BE2C (cell line): Measurements from ENCODE around the gene GOLGA6L10. TPM values are rescaled to one million over a fixed set of nuclear protein-coding genes. Genes with fewer than 3 reads are reported as not detected.
"Not testable (repeated sequence)": the region's sequence is repeated elsewhere in the genome, so short reads cannot be mapped to it uniquely, and the experiment has no call there.

ENCODE experiments used
- DNase-seq: peaks from one replicate; pipeline ENCODE4 v3.0.0-alpha.2; 2020
- H3K27me3 ChIP-seq: fragments of 250-450 bp; sonication (Bioruptor Pico); 2 replicates; pipeline ENCODE4 v1.5.1; 2020; ENCODE audit warnings: mild to moderate bottlenecking
- H3K36me3 ChIP-seq: fragments of 250-450 bp; sonication (Bioruptor Pico); 2 replicates; pipeline ENCODE4 v1.5.1; 2020; ENCODE audit warnings: mild to moderate bottlenecking
- H3K4me1 ChIP-seq: fragments of 250-450 bp; sonication (Bioruptor Pico); 2 replicates; pipeline ENCODE4 v1.5.1; 2020
- H3K4me3 ChIP-seq: 2 replicates; pipeline ENCODE4 v1.5.1; 2011; ENCODE audit warnings: low read depth, low read length
- H3K9me3 ChIP-seq: fragments of 250-450 bp; sonication (Bioruptor Pico); 2 replicates; pipeline ENCODE4 v1.5.1; 2020
- polyA plus RNA-seq: library from polyadenylated mRNA; unstranded; fragments of >200 nt; gene quantifications from one replicate; pipeline ENCODE4 v1.2.1, GENCODE V29; 2012; ENCODE audit warnings: low read depth, missing spikeins; ENCODE audit not compliant: insufficient read length, insufficient read depth
- TF ChIP-seq, protein P1 (sequence below): IDR thresholded peaks from 2 replicates; pipeline ENCODE4 v1.5.1; 2012; ENCODE audit warnings: mild to moderate bottlenecking, low read depth, low read length

GOLGA6L10 gene, protein sequence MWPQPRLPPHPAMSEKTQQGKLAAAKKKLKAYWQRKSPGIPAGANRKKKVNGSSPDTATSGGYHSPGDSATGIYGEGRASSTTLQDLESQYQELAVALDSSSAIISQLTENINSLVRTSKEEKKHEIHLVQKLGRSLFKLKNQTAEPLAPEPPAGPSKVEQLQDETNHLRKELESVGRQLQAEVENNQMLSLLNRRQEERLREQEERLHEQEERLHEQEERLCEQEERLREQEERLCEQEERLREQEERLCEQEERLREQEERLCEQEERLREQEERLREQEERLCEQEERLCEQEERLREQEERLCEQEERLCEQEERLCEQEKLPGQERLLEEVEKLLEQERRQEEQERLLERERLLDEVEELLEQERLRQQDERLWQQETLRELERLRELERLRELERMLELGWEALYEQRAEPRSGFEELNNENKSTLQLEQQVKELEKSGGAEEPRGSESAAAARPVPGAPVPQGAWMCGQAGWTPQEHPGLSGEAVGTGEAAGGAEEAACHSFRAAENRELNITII
- polyA plus RNA-seq = 3.5 TPM

DNA sequence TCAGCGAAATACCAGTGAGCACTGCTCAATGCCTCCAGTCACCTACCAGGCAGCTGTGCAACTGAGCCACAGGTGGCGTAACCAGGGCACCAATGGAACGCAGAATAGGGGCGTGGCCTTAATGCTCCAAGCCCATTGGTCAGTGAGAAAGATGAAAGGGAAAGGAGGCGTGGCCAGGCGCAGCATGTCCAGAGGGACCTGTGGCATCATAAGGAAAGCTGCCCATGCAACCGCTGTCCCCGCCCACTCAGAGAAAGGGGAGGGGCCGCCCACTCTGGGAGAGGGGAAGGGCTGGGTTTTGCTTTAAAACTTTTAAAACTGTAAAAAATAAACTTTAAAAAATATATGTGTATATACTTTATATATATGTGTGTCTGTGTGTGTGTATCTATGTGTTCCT is at the start of gene GOLGA6L10:
Gene GOLGA6L10, minus strand, starts transcription at position 101 of the 400 bp plus-strand sequence. Its CDS starts 100 bp downstream, at position 1.
- H3K9me3 ChIP-seq, H3K27me3 ChIP-seq: not testable (repeated sequence)

DNA sequence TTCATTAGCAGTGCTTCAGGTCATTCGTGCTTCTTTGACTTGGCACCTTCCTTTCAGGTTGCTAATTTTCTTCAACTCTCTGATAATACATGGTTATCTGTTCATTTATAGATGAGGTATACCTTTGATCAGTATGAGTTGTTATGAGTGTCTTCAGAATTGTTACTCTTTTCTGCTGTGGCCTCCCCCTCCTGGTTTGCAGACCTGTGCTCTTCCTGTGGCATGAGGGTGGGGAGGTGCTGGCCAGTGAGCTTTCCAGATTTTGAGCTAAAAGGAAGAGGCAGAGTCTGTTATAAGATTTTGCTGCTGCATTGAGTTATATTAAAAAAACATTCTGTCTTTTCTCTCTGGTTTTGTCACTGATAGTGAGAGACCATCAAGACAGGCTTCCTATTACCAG is 49.5 kb upstream of the GOLGA6L10 start:
- Histone ChIP-seq H3K27me3 (no peaks in the 10 kb centered on the region), H3K4me3 (no peak overlapping the region), H3K9me3 (no peaks in the 10 kb centered on the region), H3K36me3 (no peaks in the 10 kb centered on the region), H3K4me1 (no peaks in the 10 kb centered on the region)
- TF ChIP-seq, protein P1, sequence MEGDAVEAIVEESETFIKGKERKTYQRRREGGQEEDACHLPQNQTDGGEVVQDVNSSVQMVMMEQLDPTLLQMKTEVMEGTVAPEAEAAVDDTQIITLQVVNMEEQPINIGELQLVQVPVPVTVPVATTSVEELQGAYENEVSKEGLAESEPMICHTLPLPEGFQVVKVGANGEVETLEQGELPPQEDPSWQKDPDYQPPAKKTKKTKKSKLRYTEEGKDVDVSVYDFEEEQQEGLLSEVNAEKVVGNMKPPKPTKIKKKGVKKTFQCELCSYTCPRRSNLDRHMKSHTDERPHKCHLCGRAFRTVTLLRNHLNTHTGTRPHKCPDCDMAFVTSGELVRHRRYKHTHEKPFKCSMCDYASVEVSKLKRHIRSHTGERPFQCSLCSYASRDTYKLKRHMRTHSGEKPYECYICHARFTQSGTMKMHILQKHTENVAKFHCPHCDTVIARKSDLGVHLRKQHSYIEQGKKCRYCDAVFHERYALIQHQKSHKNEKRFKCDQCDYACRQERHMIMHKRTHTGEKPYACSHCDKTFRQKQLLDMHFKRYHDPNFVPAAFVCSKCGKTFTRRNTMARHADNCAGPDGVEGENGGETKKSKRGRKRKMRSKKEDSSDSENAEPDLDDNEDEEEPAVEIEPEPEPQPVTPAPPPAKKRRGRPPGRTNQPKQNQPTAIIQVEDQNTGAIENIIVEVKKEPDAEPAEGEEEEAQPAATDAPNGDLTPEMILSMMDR = no peak
- DNase-seq = no peak

More for the DNA sequence above, at the start of gene GOLGA6L10:
- H3K36me3 ChIP-seq, H3K4me3 ChIP-seq, H3K4me1 ChIP-seq: not testable (repeated sequence)
- peak; percentile 39 for DNase-seq

DNA sequence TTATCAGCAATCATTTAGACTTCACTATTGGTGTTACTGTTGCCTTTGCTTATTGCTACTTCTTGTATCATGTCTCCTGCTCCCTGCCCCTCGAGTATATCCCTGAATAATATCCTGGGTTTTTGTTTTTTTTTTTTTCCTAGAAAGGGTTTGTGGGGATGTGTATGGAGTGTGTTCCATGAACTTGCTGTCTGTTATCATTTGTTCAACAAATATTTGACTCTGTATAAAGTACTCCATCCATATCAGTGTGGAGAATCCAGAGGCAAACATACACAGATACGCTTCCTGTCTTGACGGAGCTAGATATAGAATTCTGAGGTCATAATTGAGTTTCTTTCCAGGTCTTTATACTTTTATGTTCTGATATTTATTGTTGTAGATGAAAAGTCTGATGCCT is 48.5 kb upstream of the GOLGA6L10 start:
- H3K4me3 ChIP-seq = no peak overlapping the region
- no peaks in the 10 kb centered on the region for H3K9me3 ChIP-seq
- TF ChIP-seq, protein P1 = no peak
- no peak for DNase-seq
- no peaks in the 10 kb centered on the region for H3K4me1 ChIP-seq
- H3K27me3 ChIP-seq = no peaks in the 10 kb centered on the region
- H3K36me3 ChIP-seq = no peaks in the 10 kb centered on the region

DNA sequence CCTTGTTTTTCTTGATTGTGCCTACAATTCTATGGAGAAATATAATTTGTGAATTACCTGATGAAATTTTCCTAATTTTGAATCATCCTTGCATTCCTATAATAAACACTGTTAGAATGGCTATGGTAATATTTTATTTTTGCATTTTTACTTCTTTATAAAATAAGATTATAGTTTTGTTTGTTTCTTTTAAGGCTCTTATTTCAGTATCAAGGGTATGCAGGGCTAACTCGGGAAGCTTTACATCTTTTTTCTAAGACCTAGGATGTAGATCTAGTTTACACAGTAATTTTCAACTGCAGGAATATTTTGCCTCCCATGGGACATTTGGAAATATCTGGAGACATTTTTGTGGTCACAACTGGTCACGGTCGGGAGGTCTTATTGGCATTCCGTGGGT is 46.5 kb upstream of the GOLGA6L10 start:
- H3K4me1 ChIP-seq, H3K9me3 ChIP-seq, DNase-seq, H3K27me3 ChIP-seq, H3K36me3 ChIP-seq, H3K4me3 ChIP-seq: not testable (repeated sequence)

DNA sequence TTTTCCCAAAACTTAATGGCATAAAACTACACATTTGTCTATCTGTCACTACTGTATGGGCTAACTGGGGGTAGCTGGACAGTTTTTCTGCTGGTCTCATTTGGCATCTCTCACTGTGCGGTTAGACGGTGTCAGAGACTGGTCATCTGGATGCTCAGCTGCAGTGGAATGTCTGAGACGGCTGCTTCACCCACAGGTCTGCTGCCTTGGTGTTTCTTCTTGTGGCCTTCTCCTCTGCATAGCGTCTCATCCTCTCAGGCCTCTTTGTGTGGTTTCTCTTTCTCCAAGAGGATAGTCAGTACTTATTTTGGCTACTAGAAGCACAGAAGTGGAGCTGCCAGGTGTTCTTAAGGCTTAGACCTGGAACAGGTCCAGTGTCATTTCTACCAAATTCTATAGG is 44.4 kb upstream of the GOLGA6L10 start:
- Histone ChIP-seq H3K9me3 (no peaks in the 10 kb centered on the region), H3K4me3 (no peak overlapping the region), H3K27me3 (no peaks in the 10 kb centered on the region), H3K36me3 (no peaks in the 10 kb centered on the region), H3K4me1 (no peaks in the 10 kb centered on the region)
- no peak for DNase-seq
- TF ChIP-seq, protein P1 = no peak

DNA sequence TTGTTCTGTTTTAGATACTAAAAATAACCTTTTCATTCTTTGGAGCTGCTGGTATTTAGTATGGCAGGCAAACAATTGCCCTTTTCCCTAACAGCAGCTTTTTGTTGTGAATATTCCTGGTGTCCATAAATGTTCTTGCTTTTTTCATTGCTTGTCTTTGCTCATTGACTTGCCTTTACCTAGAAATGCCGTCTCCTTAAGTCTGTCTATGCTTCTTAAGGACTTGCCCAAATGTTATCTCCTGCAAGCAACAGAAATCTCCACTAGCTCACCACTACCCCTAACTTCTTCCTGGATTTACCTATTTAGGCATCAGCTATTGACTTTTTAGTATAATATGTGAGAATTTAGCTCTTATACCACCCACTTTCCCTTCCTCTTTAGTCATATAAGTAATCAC is 42.8 kb upstream of the GOLGA6L10 start:
- not testable (repeated sequence) for DNase-seq, H3K9me3 ChIP-seq, H3K4me1 ChIP-seq

DNA sequence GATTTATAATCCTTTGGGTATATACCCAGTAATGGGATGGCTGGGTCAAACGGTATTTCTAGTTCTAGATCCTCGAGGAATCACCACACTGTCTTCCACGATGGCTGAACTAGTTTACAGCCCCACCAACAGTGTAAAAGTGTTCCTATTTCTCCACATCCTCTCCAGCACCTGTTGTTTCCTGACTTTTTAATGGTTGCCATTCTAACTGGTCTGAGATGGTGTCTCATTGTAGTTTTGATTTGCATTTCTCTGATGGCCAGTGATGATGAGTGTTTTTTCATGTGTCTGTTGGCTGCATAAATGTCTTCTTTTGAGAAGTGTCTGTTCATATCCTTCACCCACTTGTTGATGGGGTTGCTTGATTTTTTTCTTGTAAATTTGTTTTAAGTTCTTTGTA is 40.9 kb upstream of the GOLGA6L10 start:
- not testable (repeated sequence) for H3K9me3 ChIP-seq, H3K4me1 ChIP-seq, H3K4me3 ChIP-seq, H3K27me3 ChIP-seq, H3K36me3 ChIP-seq, DNase-seq

More for the DNA sequence above, 42.8 kb upstream of the GOLGA6L10 start:
- H3K36me3 ChIP-seq, H3K4me3 ChIP-seq, H3K27me3 ChIP-seq: not testable (repeated sequence)

DNA sequence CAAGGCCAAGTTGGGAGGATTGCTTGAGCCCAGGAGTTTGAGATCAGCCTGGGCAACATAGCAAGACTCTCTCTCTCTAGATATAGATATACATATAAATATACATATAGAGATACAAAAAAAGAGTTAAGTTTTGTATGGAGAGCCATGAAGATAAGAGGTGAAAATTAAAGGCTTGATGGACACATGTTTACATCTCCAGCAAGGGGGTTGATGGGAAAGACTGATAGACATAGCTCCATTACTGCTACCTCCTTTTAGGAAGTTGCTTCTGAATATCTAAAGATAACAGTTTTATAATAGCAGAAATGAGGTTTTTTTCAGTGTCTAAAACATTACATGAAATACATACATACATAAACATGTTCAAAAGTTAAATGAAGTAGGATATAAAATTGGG is 37.9 kb upstream of the GOLGA6L10 start:
- H3K9me3 ChIP-seq, H3K27me3 ChIP-seq, H3K4me1 ChIP-seq, H3K4me3 ChIP-seq, H3K36me3 ChIP-seq, DNase-seq: not testable (repeated sequence)

DNA sequence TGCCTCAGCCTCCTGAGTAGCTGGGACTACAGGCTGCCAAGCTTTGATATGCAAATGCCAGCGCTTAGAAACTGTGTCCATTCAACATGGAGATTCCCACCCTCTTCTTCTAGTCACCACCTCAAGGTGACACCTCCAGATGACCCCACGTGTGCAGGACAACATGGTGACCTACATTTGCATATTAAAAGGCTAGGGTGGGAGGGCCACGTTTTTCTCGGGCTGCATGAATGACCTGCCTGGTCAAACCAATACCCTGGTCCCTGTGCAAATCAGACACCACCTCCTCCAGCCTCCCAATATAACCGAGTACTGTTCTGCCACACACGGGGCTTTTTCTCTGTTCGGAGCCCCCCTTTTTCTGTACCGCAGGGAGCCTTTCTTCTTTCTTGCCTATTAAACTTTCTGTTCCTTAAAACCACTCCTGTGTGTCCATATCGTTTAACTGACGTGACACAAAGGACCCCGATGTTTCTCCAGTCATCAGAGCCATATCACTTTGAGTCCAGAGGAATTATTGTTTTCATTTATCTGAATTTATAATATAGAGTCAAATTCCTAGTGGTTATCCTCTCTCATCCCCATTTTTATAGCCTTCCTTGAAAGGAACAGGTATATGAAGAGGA is 32.2 kb upstream of the GOLGA6L10 start:
- not testable (repeated sequence) for DNase-seq, H3K9me3 ChIP-seq, H3K4me1 ChIP-seq, H3K36me3 ChIP-seq, H3K27me3 ChIP-seq, H3K4me3 ChIP-seq
